Loucy (cell line): Measurements from ENCODE around the gene CYP2C9.
A peak's percentile ranks its signal among the peaks of the same experiment; 100 is the strongest.
"Not testable (repeated sequence)": the region's sequence is repeated elsewhere in the genome, so short reads cannot be mapped to it uniquely, and the experiment has no call there.

Experiments used
- H2AFZ ChIP-seq: fragments of 200-600 bp; sonication (generic); 2 replicates; pipeline ENCODE4 v1.6.0; 2016; ENCODE audit warnings: antibody characterized with exemption, mild to moderate bottlenecking, low read length, moderate library complexity
- H3F3A ChIP-seq: fragments of 200-600 bp; 2 replicates; pipeline ENCODE4 v1.6.0; 2016; ENCODE audit warnings: antibody characterized with exemption, low read depth, mild to moderate bottlenecking
- H3K27me3 ChIP-seq: fragments of 200-600 bp; sonication (generic); 2 replicates; pipeline ENCODE4 v1.6.1; 2014; ENCODE audit warnings: low read length, mild to moderate bottlenecking; ENCODE audit not compliant: insufficient read depth, poor library complexity, severe bottlenecking
- H3K36me3 ChIP-seq: fragments of 200-600 bp; sonication (generic); 2 replicates; pipeline ENCODE4 v1.6.1; 2016; ENCODE audit warnings: low read length; ENCODE audit not compliant: insufficient read depth
- H3K4me1 ChIP-seq: fragments of 200-600 bp; sonication (generic); 2 replicates; pipeline ENCODE4 v1.5.1; 2014; ENCODE audit warnings: low read length, mild to moderate bottlenecking; ENCODE audit not compliant: insufficient read depth, poor library complexity, severe bottlenecking
- H3K4me2 ChIP-seq: fragments of 200-600 bp; sonication (generic); 2 replicates; pipeline ENCODE4 v1.6.0; 2014; ENCODE audit warnings: antibody characterized with exemption, low read length, low read depth, mild to moderate bottlenecking; ENCODE audit not compliant: poor library complexity, severe bottlenecking
- H3K4me3 ChIP-seq: fragments of 200-600 bp; sonication (generic); 2 replicates; pipeline ENCODE4 v1.5.1; 2014; ENCODE audit warnings: low read length, mild to moderate bottlenecking, mixed read lengths; ENCODE audit not compliant: poor library complexity, severe bottlenecking
- H3K79me2 ChIP-seq: fragments of 200-600 bp; sonication (generic); 2 replicates; pipeline ENCODE4 v1.6.1; 2014; ENCODE audit warnings: low read length; ENCODE audit not compliant: insufficient read depth
- H3K9ac ChIP-seq: fragments of 200-600 bp; sonication (generic); 2 replicates; pipeline ENCODE4 v1.6.0; 2014; ENCODE audit warnings: mild to moderate bottlenecking, low read depth, low read length, moderate library complexity; ENCODE audit not compliant: poor library complexity, severe bottlenecking
- H3K9me2 ChIP-seq: fragments of 200-600 bp; sonication (generic); replicated peaks from 2 replicates; pipeline ENCODE4 v1.6.1; 2016; ENCODE audit warnings: low read depth, low read length, mixed read lengths
- H3K9me3 ChIP-seq: fragments of 200-600 bp; sonication (generic); 2 replicates; pipeline ENCODE4 v1.6.1; 2014; ENCODE audit warnings: mild to moderate bottlenecking, antibody characterized with exemption, low read length, low read depth; ENCODE audit not compliant: insufficient read depth
- H4K20me1 ChIP-seq: fragments of 200-600 bp; sonication (generic); 2 replicates; pipeline ENCODE4 v1.6.0; 2014; ENCODE audit warnings: antibody characterized with exemption, low read length, mild to moderate bottlenecking; ENCODE audit not compliant: insufficient read depth, poor library complexity, severe bottlenecking
- EZH2phosphoT487 ChIP-seq: fragments of 200-600 bp; IDR thresholded peaks from 2 replicates; pipeline ENCODE4 v1.6.1; 2018; ENCODE audit warnings: antibody characterized with exemption, mild to moderate bottlenecking, moderate library complexity, borderline replicate concordance
- TF ChIP-seq, protein P1 (sequence below): fragments of 200-600 bp; sonication (generic); conservative IDR thresholded peaks from 2 replicates; pipeline ENCODE4 v1.5.1; 2014; ENCODE audit warnings: mild to moderate bottlenecking, antibody characterized with exemption, low read length

CYP2C9 gene

GRCh38 chr10:94936721-94937120, 1.7 kb upstream of the CYP2C9 start:
- no peaks in the 10 kb centered on the region for H3K27me3 ChIP-seq
- no peaks in the 10 kb centered on the region for H4K20me1 ChIP-seq
- no peaks in the 10 kb centered on the region for H3K36me3 ChIP-seq
- H3K4me1 ChIP-seq: no peaks in the 10 kb centered on the region
- no peak overlapping the region for H3K9ac ChIP-seq
- no peaks in the 10 kb centered on the region for H3K9me2 ChIP-seq
- no peak overlapping the region for H3K4me3 ChIP-seq
- no peaks in the 10 kb centered on the region for H3F3A ChIP-seq
- H3K4me2 ChIP-seq: no peak overlapping the region
- H3K79me2 ChIP-seq: no peaks in the 10 kb centered on the region
- H2AFZ ChIP-seq: no peak overlapping the region
- H3K9me3 ChIP-seq: no peaks in the 10 kb centered on the region
- TF ChIP-seq EZH2phosphoT487: no peak
- TF ChIP-seq, protein P1, sequence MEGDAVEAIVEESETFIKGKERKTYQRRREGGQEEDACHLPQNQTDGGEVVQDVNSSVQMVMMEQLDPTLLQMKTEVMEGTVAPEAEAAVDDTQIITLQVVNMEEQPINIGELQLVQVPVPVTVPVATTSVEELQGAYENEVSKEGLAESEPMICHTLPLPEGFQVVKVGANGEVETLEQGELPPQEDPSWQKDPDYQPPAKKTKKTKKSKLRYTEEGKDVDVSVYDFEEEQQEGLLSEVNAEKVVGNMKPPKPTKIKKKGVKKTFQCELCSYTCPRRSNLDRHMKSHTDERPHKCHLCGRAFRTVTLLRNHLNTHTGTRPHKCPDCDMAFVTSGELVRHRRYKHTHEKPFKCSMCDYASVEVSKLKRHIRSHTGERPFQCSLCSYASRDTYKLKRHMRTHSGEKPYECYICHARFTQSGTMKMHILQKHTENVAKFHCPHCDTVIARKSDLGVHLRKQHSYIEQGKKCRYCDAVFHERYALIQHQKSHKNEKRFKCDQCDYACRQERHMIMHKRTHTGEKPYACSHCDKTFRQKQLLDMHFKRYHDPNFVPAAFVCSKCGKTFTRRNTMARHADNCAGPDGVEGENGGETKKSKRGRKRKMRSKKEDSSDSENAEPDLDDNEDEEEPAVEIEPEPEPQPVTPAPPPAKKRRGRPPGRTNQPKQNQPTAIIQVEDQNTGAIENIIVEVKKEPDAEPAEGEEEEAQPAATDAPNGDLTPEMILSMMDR: no peak

- H3K4me1 ChIP-seq, H3K4me3 ChIP-seq, H3K27me3 ChIP-seq, H3F3A ChIP-seq, H4K20me1 ChIP-seq, H2AFZ ChIP-seq, H3K79me2 ChIP-seq, H3K9me3 ChIP-seq, H3K9me2 ChIP-seq, H3K36me3 ChIP-seq, H3K9ac ChIP-seq, H3K4me2 ChIP-seq: not testable (repeated sequence)
These were observed 5.1 kb downstream of the CYP2C9 start for GRCh38 chr10:94943432-94944103.

DNA sequence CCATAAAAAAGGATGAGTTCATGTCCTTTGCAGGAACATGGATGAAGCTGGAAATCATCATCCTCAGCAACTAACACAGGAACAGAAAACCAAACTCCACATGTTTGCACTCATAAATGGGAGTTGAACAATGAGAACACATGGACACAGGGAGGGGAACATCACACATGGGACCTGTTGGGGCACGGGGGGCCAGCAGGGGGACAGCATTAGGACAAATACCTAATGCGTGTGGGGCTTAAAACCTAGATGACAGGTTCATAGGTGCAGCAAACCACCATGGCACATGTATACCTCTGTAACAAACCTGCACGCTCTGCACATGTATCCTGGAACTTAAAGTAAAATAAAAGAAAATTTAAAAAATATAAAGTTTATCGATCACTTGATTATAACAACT, 7.7 kb downstream of the CYP2C9 start:
- not testable (repeated sequence) for H3K4me3 ChIP-seq

GRCh38 chr10:94963901-94964300, 25.4 kb downstream of the CYP2C9 start:
- H3K27me3 ChIP-seq: no peaks in the 10 kb centered on the region
- H3K4me2 ChIP-seq: no peak overlapping the region
- no peaks in the 10 kb centered on the region for H3K79me2 ChIP-seq
- no peaks in the 10 kb centered on the region for H3K9me2 ChIP-seq
- no peaks in the 10 kb centered on the region for H3K4me1 ChIP-seq
- H3F3A ChIP-seq: no peaks in the 10 kb centered on the region
- H3K36me3 ChIP-seq: no peaks in the 10 kb centered on the region
- TF ChIP-seq EZH2phosphoT487: no peak
- TF ChIP-seq, protein P1: peak; percentile 75
- H2AFZ ChIP-seq: no peak overlapping the region
- H3K4me3 ChIP-seq: no peak overlapping the region
- no peaks in the 10 kb centered on the region for H3K9me3 ChIP-seq
- no peak overlapping the region for H3K9ac ChIP-seq
- H4K20me1 ChIP-seq: no peaks in the 10 kb centered on the region

More for the DNA sequence above, 7.7 kb downstream of the CYP2C9 start:
- H3K79me2 ChIP-seq, H3K9ac ChIP-seq, H3K4me1 ChIP-seq, H3K36me3 ChIP-seq, H3K9me3 ChIP-seq, H3K4me2 ChIP-seq, H4K20me1 ChIP-seq, H3K9me2 ChIP-seq, H3K27me3 ChIP-seq, H3F3A ChIP-seq, H2AFZ ChIP-seq: not testable (repeated sequence)
